PC-3 (cell line): Measurements from ENCODE around the gene ZMPSTE24. TPM values are rescaled to one million over a fixed set of nuclear protein-coding genes. Genes with fewer than 3 reads are reported as not detected.

Source experiments
- ATAC-seq: fragments of 200-7000 bp; cut with Tn5 transposase; 2 replicates; pipeline ENCODE4 v1.9.1; 2020; ENCODE audit warnings: mild to moderate bottlenecking, moderate library complexity
- BruUV-seq: library from RNA; stranded (reverse); fragments of 400-500 nt; replicated peaks from 2 replicates; lab custom pipeline; 2021; lab: Mats Ljungman, UMichigan
- CTCF ChIA-PET: fragments of 300-600 bp; sonication (Branson Sonifier 250); formaldehyde crosslinking; loops from one replicate; lab custom pipeline; 2022; ENCODE audit warnings: antibody characterized with exemption; lab: Charles Lee
- POLR2A ChIA-PET: fragments of 300-600 bp; sonication (Branson Sonifier 250); formaldehyde crosslinking; loops from one replicate; lab custom pipeline; 2022; ENCODE audit warnings: antibody characterized with exemption; ENCODE audit not compliant: unreplicated experiment; lab: Charles Lee
- DNase-seq: peaks from one replicate; pipeline ENCODE4 v3.0.0-alpha.2; 2015
- H2AFZ ChIP-seq: fragments of 300-600 bp; sonication (generic); 2 replicates; pipeline ENCODE4 v1.6.0; 2016; ENCODE audit warnings: antibody characterized with exemption, low read length
- H3F3A ChIP-seq: fragments of 300-600 bp; sonication (generic); one replicate; pipeline ENCODE4 v1.6.0; 2017; ENCODE audit warnings: antibody characterized with exemption, low read length, control low read depth, mild to moderate bottlenecking; ENCODE audit not compliant: unreplicated experiment
- H3K27ac ChIP-seq: fragments of 300-600 bp; sonication (generic); 2 replicates; pipeline ENCODE4 v1.5.1; 2016; ENCODE audit warnings: mild to moderate bottlenecking, low read length
- H3K27me3 ChIP-seq: fragments of 300-600 bp; sonication (generic); 2 replicates; pipeline ENCODE4 v1.6.1; 2016; ENCODE audit warnings: low read length, mixed read lengths
- H3K36me3 ChIP-seq: fragments of 300-600 bp; sonication (generic); 2 replicates; pipeline ENCODE4 v1.6.1; 2016; ENCODE audit warnings: low read depth, mixed run types, low read length, mixed read lengths
- H3K4me1 ChIP-seq: fragments of 300-600 bp; sonication (generic); 2 replicates; pipeline ENCODE4 v1.5.1; 2016; ENCODE audit warnings: low read length; ENCODE audit not compliant: insufficient read depth
- H3K4me2 ChIP-seq: fragments of 300-600 bp; sonication (generic); 2 replicates; pipeline ENCODE4 v1.6.0; 2016; ENCODE audit warnings: low read length
- H3K4me3 ChIP-seq: fragments of 300-600 bp; sonication (generic); 2 replicates; pipeline ENCODE4 v1.5.1; 2016; ENCODE audit warnings: mild to moderate bottlenecking, low read length, mixed read lengths
- H3K79me2 ChIP-seq: fragments of 300-600 bp; sonication (generic); 2 replicates; pipeline ENCODE4 v1.6.1; 2017; ENCODE audit warnings: low read length, mixed read lengths
- H3K9ac ChIP-seq: fragments of 300-600 bp; sonication (generic); 2 replicates; pipeline ENCODE4 v1.6.0; 2016; ENCODE audit warnings: mild to moderate bottlenecking, low read length
- H3K9me2 ChIP-seq: fragments of 300-600 bp; sonication (generic); replicated peaks from 2 replicates; pipeline ENCODE4 v1.6.1; 2016; ENCODE audit warnings: mixed run types, low read length, mixed read lengths
- H3K9me3 ChIP-seq: fragments of 300-600 bp; sonication (generic); 2 replicates; pipeline ENCODE4 v1.6.1; 2016; ENCODE audit warnings: low read length, mixed read lengths
- H4K20me1 ChIP-seq: fragments of 300-600 bp; sonication (generic); 2 replicates; pipeline ENCODE4 v1.6.1; 2016; ENCODE audit warnings: low read length, mixed read lengths
- EZH2 ChIP-seq: fragments of 300-600 bp; sonication (generic); IDR thresholded peaks from one replicate; pipeline ENCODE4 v1.6.1; 2017; ENCODE audit warnings: antibody characterized with exemption, mild to moderate bottlenecking, low read length; ENCODE audit not compliant: unreplicated experiment
- EZH2phosphoT487 ChIP-seq: fragments of 300-600 bp; sonication (generic); IDR thresholded peaks from 2 replicates; pipeline ENCODE4 v1.6.1; 2018; ENCODE audit warnings: mild to moderate bottlenecking, antibody characterized with exemption, low read length, borderline replicate concordance
- intact Hi-C: fragments of 100-400 bp; cut with micrococcal nuclease; formaldehyde crosslinking; loops from 2 replicates; pipeline ENCODE4 v1.9.0; 2023
- total RNA-seq: library from RNA; depleted of rRNA; stranded (reverse); fragments of >200 nt; gene quantifications from 2 replicates; pipeline ENCODE4 v1.2.3, GENCODE V29; 2014
- TF ChIP-seq, protein P1 (sequence below): fragments of 300-600 bp; sonication (generic); conservative IDR thresholded peaks from 2 replicates; pipeline ENCODE4 v1.5.1; 2017; ENCODE audit warnings: antibody characterized with exemption, low read depth, mild to moderate bottlenecking, low read length

Gene ZMPSTE24
- total RNA-seq, 1 experiment from 2014 or later: 76.1 TPM

DNA sequence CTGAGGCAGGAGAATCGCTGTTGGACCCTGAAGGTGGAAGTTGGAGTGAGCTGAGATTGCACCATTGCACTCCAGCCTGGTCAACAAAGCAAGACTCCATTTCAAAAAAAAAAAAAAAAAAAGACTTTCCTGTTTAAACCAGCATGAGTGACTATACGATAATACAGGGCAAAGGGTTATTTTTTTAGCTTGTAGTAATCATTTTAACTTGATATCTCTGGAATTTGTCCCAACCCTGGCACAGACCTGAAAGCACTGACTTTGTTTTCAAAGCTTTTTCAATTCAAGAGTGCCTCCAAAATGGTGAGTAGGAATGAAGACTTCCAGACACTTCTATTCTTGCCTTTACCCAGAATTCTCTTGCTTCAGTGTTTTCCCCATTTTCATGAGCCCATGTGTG, 14.7 kb upstream of the ZMPSTE24 start:
- Histone ChIP-seq H2AFZ (no peak overlapping the region), H3K36me3 (peaks cover 9% of the 10 kb centered on the region; the same call in 1 of the 2 replicates), H3K9ac (no peak overlapping the region), H3K4me3 (no peak overlapping the region), H3K79me2 (no peaks in the 10 kb centered on the region), H3K4me1 (peaks cover 42% of the 10 kb centered on the region), H3K9me2 (no peaks in the 10 kb centered on the region), H3K4me2 (no peak overlapping the region), H4K20me1 (no peaks in the 10 kb centered on the region), H3K9me3 (no peaks in the 10 kb centered on the region), H3K27me3 (no peaks in the 10 kb centered on the region), H3K27ac (no peak overlapping the region), H3F3A (peaks cover 8% of the 10 kb centered on the region)
- no peak for ATAC-seq
- BruUV-seq: no TSS peak
- DNase-seq: no peak
- ChIA-PET POLR2A (no interaction called here), CTCF (no interaction called here)
- TF ChIP-seq, protein P1, sequence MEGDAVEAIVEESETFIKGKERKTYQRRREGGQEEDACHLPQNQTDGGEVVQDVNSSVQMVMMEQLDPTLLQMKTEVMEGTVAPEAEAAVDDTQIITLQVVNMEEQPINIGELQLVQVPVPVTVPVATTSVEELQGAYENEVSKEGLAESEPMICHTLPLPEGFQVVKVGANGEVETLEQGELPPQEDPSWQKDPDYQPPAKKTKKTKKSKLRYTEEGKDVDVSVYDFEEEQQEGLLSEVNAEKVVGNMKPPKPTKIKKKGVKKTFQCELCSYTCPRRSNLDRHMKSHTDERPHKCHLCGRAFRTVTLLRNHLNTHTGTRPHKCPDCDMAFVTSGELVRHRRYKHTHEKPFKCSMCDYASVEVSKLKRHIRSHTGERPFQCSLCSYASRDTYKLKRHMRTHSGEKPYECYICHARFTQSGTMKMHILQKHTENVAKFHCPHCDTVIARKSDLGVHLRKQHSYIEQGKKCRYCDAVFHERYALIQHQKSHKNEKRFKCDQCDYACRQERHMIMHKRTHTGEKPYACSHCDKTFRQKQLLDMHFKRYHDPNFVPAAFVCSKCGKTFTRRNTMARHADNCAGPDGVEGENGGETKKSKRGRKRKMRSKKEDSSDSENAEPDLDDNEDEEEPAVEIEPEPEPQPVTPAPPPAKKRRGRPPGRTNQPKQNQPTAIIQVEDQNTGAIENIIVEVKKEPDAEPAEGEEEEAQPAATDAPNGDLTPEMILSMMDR: no peak
- TF ChIP-seq EZH2 (no peak), EZH2phosphoT487 (no peak)
- intact Hi-C loops: loop anchor here (10.0 kb wide), 2 partner anchors 79 to 189 kb away; partner anchors contain the start of gene RLF

DNA sequence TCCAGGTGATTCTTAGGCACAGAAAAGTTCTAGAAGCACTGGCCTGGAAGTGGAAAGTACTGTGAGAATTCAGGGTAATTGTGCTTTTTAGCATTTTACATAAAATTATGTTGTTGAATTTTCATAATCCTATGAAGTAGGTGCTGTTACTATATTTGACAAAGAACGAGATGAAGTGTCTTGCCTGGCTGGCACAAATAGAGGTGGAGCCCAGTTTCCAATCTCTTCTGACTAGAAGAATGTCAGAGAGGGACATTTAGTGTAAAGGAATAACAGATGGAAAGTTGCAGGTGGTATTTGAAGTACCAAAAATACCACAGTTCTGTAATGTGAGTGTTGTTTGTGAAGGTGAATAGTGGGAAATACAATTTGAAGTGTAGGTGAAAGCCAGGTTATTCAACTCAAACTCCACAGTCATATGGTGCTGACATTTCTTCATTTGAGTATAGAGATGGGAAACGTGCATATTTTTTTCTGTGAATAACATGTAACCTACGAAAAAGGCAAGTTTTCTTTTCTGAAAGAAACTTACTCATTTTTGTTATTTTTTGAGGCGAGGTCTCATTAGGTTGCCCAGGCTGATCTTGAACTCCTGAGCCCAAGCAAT, 13.8 kb upstream of the ZMPSTE24 start:
- DNase-seq: no peak
- Histone ChIP-seq H3K4me2 (peak overlapping the region; percentile 31; the same call in 1 of the 2 replicates), H3K9ac (no peak overlapping the region), H3K36me3 (peaks cover 2% of the 10 kb centered on the region; the same call in 1 of the 2 replicates), H4K20me1 (no peaks in the 10 kb centered on the region), H3K27me3 (no peaks in the 10 kb centered on the region), H2AFZ (no peak overlapping the region), H3F3A (peaks cover 8% of the 10 kb centered on the region), H3K79me2 (no peaks in the 10 kb centered on the region), H3K9me2 (no peaks in the 10 kb centered on the region), H3K27ac (peak overlapping the region; percentile 45), H3K9me3 (no peaks in the 10 kb centered on the region), H3K4me1 (peaks cover 42% of the 10 kb centered on the region), H3K4me3 (no peak overlapping the region)
- ChIA-PET POLR2A (no interaction called here), CTCF (no interaction called here)
- no peak for TF ChIP-seq EZH2
- no peak for TF ChIP-seq EZH2phosphoT487
- ATAC-seq: no peak
- BruUV-seq: no TSS peak
- intact Hi-C loops: loop anchor here (10.0 kb wide), 2 partner anchors 79 to 189 kb away; partner anchors contain the start of gene RLF

DNA sequence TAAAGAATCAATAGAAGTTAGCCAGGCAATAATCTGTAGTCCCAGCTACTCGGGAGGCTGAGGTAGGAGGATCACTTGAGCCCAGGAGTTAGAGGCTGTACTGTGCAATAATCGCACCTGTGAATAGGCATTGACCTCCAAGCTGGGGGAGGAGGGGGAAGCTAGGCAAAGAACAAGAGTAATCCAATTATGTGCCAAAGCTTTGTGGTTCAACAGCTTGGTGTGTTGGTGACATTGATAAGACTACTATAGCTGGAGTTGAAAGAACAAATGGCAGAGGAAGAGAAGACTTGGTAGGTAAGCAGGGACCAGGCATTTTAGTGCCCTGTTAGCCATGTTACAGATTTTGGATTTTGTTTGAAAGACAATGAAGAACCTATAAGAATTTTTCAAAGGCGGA, 12.3 kb upstream of the ZMPSTE24 start:
- intact Hi-C loops: loop anchor here (10.0 kb wide), 2 partner anchors 81 to 191 kb away; partner anchors contain the start of gene RLF
- Histone ChIP-seq H3K36me3 (no peaks in the 10 kb centered on the region), H3K4me3 (no peak overlapping the region), H3K9me2 (no peaks in the 10 kb centered on the region), H4K20me1 (no peaks in the 10 kb centered on the region), H3K9ac (no peak overlapping the region), H3K4me1 (peaks cover 42% of the 10 kb centered on the region), H3K9me3 (no peaks in the 10 kb centered on the region), H3K79me2 (no peaks in the 10 kb centered on the region), H3K4me2 (no peak overlapping the region), H3K27me3 (no peaks in the 10 kb centered on the region), H3F3A (peaks cover 8% of the 10 kb centered on the region), H3K27ac (peak overlapping the region; percentile 45; the same call in 1 of the 2 replicates), H2AFZ (no peak overlapping the region)
- POLR2A ChIA-PET: no interaction called here
- CTCF ChIA-PET: no interaction called here
- TF ChIP-seq EZH2phosphoT487: no peak
- TF ChIP-seq, protein P1: no peak
- no peak for TF ChIP-seq EZH2
- no TSS peak for BruUV-seq
- ATAC-seq (no peak), DNase-seq (no peak)
